ENCODE data around the gene PTPRU. TPM values are rescaled to one million over a fixed set of nuclear protein-coding genes. Genes with fewer than 3 reads are reported as not detected.

PTPRU gene
- total RNA-seq, 1 experiment from 2014 or later, result 0.72 TPM

DNA sequence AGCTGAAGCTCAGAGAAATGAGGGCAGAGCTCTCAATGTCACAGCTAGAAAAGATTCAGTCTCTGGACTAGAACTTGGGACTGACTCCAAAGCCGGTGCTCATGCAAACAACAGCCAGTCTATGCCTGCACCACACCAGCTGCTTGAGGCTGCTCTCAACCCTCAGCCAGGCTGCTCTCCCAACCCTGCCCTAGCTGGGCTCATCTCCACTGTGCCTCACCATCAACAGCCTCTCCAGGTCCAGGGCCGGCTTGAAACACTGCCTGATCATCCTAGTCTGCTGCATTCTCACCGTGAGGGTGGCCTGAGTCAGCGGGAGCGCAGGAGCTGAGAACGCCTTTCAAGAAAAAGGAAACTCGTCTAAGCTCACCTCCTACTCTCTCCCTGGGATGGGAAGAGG, 94.5 kb downstream of the PTPRU start:
- in situ Hi-C loops (cut with HindIII; ENCODE audit: low pct_unique_long_range_greater_than_20kb, low sequenced_read_pairs), result no loop called here
- intact Hi-C loops (cut with micrococcal nuclease; ENCODE audit: unreplicated experiment), result no loop called here
- Histone ChIP-seq H3K9me3 (ENCODE audit: control insufficient read depth, insufficient read depth, low read depth, low read length) (no peaks in the 10 kb centered on the region), H3K4me3 (ENCODE audit: low read depth in 2 of 2, low read length in 2 of 2) (no peak overlapping the region), H3K36me3 (ENCODE audit: control insufficient read depth, insufficient read depth, low read length) (no peaks in the 10 kb centered on the region), H3K4me1 (ENCODE audit: control insufficient read depth, insufficient read depth, low read length) (no peaks in the 10 kb centered on the region), H3K27me3 (ENCODE audit: control insufficient read depth, insufficient read depth, low read length) (peaks cover 16% of the 10 kb centered on the region), H3K27ac (ENCODE audit: low read length) (no peak overlapping the region)
- DNase-seq (ENCODE audit: low read depth, low spot score), result no peak
- no peak for ATAC-seq
- ChIA-PET CTCF (no interaction called here), POLR2A (no interaction called here)
- BruUV-seq (replicated peaks), result no TSS peak
- TF ChIP-seq SIN3A (IDR thresholded peaks at IDR 0.05; ENCODE audit: borderline replicate concordance, insufficient read depth, low read depth, low read length) (no peak), POLR2AphosphoS5 (IDR thresholded peaks at IDR 0.05; ENCODE audit: low read depth, low read length) (no peak), TCF7L2 (IDR thresholded peaks at IDR 0.05; ENCODE audit: low read depth, low read length) (no peak)
- TF ChIP-seq, protein P1, sequence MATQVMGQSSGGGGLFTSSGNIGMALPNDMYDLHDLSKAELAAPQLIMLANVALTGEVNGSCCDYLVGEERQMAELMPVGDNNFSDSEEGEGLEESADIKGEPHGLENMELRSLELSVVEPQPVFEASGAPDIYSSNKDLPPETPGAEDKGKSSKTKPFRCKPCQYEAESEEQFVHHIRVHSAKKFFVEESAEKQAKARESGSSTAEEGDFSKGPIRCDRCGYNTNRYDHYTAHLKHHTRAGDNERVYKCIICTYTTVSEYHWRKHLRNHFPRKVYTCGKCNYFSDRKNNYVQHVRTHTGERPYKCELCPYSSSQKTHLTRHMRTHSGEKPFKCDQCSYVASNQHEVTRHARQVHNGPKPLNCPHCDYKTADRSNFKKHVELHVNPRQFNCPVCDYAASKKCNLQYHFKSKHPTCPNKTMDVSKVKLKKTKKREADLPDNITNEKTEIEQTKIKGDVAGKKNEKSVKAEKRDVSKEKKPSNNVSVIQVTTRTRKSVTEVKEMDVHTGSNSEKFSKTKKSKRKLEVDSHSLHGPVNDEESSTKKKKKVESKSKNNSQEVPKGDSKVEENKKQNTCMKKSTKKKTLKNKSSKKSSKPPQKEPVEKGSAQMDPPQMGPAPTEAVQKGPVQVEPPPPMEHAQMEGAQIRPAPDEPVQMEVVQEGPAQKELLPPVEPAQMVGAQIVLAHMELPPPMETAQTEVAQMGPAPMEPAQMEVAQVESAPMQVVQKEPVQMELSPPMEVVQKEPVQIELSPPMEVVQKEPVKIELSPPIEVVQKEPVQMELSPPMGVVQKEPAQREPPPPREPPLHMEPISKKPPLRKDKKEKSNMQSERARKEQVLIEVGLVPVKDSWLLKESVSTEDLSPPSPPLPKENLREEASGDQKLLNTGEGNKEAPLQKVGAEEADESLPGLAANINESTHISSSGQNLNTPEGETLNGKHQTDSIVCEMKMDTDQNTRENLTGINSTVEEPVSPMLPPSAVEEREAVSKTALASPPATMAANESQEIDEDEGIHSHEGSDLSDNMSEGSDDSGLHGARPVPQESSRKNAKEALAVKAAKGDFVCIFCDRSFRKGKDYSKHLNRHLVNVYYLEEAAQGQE (IDR thresholded peaks at IDR 0.05; ENCODE audit: insufficient read depth in 1 of 2, low read depth in 2 of 2, low read length in 1 of 2), result no peak
- TF ChIP-seq, protein P2, sequence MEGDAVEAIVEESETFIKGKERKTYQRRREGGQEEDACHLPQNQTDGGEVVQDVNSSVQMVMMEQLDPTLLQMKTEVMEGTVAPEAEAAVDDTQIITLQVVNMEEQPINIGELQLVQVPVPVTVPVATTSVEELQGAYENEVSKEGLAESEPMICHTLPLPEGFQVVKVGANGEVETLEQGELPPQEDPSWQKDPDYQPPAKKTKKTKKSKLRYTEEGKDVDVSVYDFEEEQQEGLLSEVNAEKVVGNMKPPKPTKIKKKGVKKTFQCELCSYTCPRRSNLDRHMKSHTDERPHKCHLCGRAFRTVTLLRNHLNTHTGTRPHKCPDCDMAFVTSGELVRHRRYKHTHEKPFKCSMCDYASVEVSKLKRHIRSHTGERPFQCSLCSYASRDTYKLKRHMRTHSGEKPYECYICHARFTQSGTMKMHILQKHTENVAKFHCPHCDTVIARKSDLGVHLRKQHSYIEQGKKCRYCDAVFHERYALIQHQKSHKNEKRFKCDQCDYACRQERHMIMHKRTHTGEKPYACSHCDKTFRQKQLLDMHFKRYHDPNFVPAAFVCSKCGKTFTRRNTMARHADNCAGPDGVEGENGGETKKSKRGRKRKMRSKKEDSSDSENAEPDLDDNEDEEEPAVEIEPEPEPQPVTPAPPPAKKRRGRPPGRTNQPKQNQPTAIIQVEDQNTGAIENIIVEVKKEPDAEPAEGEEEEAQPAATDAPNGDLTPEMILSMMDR (IDR thresholded peaks at IDR 0.05), result no peak

DNA sequence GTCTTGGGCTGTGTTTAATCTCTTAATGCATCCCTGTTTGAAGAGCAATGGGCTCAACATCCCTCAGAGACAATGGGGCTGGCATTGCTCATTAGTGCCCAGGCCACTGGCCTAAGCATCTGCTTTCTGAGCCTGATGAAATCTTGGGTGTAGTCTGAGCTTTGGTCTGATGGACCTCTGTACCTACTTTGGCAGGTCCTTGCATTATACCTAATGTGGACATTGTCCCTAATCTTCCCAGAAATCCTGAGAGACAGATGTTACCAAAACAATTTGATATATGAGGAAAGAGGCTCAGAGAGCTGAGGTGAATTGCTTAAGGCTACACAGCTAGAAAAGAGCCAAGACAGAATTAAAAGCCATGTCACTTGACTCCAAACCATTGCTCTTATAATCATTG, 95.0 kb downstream of the PTPRU start:
- POLR2A ChIA-PET, result no interaction called here
- H3K27me3 ChIP-seq (ENCODE audit: control insufficient read depth, insufficient read depth, low read length), result peaks cover 16% of the 10 kb centered on the region
- no TSS peak for BruUV-seq (replicated peaks)
- H3K27ac ChIP-seq (ENCODE audit: low read length), result no peak overlapping the region
- H3K9me3 ChIP-seq (ENCODE audit: control insufficient read depth, insufficient read depth, low read depth, low read length), result no peaks in the 10 kb centered on the region
- TF ChIP-seq POLR2AphosphoS5 (IDR thresholded peaks at IDR 0.05; ENCODE audit: low read depth, low read length) (no peak), SIN3A (IDR thresholded peaks at IDR 0.05; ENCODE audit: borderline replicate concordance, insufficient read depth, low read depth, low read length) (no peak), TCF7L2 (IDR thresholded peaks at IDR 0.05; ENCODE audit: low read depth, low read length) (no peak)
- TF ChIP-seq, protein P2 (IDR thresholded peaks at IDR 0.05), result no peak
- TF ChIP-seq, protein P1 (IDR thresholded peaks at IDR 0.05; ENCODE audit: insufficient read depth in 1 of 2, low read depth in 2 of 2, low read length in 1 of 2), result no peak
- intact Hi-C loops (cut with micrococcal nuclease; ENCODE audit: unreplicated experiment), result no loop called here
- in situ Hi-C loops (cut with HindIII; ENCODE audit: low pct_unique_long_range_greater_than_20kb, low sequenced_read_pairs), result no loop called here
- H3K4me3 ChIP-seq (ENCODE audit: low read depth in 2 of 2, low read length in 2 of 2), result no peak overlapping the region
- DNase-seq (ENCODE audit: low read depth, low spot score), result no peak
- no peak for ATAC-seq
- no peaks in the 10 kb centered on the region for H3K36me3 ChIP-seq (ENCODE audit: control insufficient read depth, insufficient read depth, low read length)
- CTCF ChIA-PET, result no interaction called here
- no peaks in the 10 kb centered on the region for H3K4me1 ChIP-seq (ENCODE audit: control insufficient read depth, insufficient read depth, low read length)
